Measurements from ENCODE around the gene MRPS10. TPM values are rescaled to one million over a fixed set of nuclear protein-coding genes. Genes with fewer than 3 reads are reported as not detected.

Gene MRPS10
- total RNA-seq, 1 donor from 2014 or later, result 32.1 TPM

DNA sequence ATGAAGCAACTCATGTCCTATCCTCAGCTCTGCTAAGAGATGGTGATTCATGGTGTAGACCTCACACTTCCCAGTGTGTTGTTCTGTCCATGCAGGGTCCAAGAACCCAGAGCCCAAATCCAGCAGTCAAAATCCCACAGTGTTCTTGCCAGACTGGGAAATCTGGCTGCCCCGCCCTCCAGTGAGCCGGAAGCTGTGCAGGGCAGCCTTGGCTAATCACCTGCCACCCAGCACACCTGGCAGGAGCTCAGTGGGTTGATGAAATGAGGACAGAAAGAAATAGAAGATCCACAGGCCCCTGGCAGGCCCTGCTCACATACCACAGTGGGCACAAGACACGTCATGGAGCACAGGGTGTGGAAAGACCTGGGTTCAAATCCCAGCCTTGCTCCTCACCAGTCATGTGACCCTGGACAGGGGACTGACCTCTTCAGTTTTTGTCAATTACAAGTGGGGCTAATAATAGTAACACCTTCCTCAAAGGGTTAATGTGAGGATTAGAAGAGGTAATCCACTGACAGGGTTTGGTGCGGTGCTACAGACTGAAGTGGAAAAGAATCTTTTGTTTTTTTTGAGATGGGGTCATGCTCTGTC, 58.1 kb downstream of the MRPS10 start:
- H3K27me3 Mint-ChIP-seq (ENCODE audit: low read depth, unreplicated experiment), result peaks cover 24% of the 10 kb centered on the region
- TF ChIP-seq, protein P1, sequence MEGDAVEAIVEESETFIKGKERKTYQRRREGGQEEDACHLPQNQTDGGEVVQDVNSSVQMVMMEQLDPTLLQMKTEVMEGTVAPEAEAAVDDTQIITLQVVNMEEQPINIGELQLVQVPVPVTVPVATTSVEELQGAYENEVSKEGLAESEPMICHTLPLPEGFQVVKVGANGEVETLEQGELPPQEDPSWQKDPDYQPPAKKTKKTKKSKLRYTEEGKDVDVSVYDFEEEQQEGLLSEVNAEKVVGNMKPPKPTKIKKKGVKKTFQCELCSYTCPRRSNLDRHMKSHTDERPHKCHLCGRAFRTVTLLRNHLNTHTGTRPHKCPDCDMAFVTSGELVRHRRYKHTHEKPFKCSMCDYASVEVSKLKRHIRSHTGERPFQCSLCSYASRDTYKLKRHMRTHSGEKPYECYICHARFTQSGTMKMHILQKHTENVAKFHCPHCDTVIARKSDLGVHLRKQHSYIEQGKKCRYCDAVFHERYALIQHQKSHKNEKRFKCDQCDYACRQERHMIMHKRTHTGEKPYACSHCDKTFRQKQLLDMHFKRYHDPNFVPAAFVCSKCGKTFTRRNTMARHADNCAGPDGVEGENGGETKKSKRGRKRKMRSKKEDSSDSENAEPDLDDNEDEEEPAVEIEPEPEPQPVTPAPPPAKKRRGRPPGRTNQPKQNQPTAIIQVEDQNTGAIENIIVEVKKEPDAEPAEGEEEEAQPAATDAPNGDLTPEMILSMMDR (IDR thresholded peaks at IDR 0.05; ENCODE audit: insufficient read depth, low read depth, low read length), result no peak
- no peak for TF ChIP-seq EZH2 (IDR thresholded peaks at IDR 0.05; ENCODE audit: insufficient read depth, low read length)
- no peak overlapping the region for H3K27ac ChIP-seq (ENCODE audit: low read depth, low read length)
- no peaks in the 10 kb centered on the region for H4K20me1 ChIP-seq (ENCODE audit: insufficient read depth, low read length)
- no peak overlapping the region for H3K4me3 ChIP-seq (ENCODE audit: insufficient read depth, low read depth, low read length)
- FAIRE-seq (no peak), DNase-seq (ENCODE audit: low read depth) (no peak)
- H3K27ac Mint-ChIP-seq (ENCODE audit: unreplicated experiment), result no peak overlapping the region
- peaks cover 7% of the 10 kb centered on the region for H3K4me1 Mint-ChIP-seq (ENCODE audit: low read depth, unreplicated experiment)
- H3K4me1 ChIP-seq (ENCODE audit: insufficient read depth, low read length), result peaks cover 5% of the 10 kb centered on the region
- H3K36me3 ChIP-seq (ENCODE audit: insufficient read depth, low read length), result no peaks in the 10 kb centered on the region
- no peak overlapping the region for H3K4me3 Mint-ChIP-seq (ENCODE audit: unreplicated experiment)
- no peak overlapping the region for H3K4me2 ChIP-seq (ENCODE audit: low read length)
- H2AFZ ChIP-seq (ENCODE audit: low read depth, low read length), result no peak overlapping the region
- H3K9ac ChIP-seq (ENCODE audit: low read length), result no peak overlapping the region
- H3K79me2 ChIP-seq (ENCODE audit: insufficient read depth, low read length), result no peaks in the 10 kb centered on the region
- no peaks in the 10 kb centered on the region for H3K9me3 ChIP-seq (ENCODE audit: insufficient read depth, low read depth, low read length)
- H3K9me3 Mint-ChIP-seq (ENCODE audit: unreplicated experiment), result peaks cover 3% of the 10 kb centered on the region
- H3K36me3 Mint-ChIP-seq (ENCODE audit: low read depth, unreplicated experiment), result no peaks in the 10 kb centered on the region
- H3K27me3 ChIP-seq (ENCODE audit: insufficient read depth, low read length), result peaks cover 4% of the 10 kb centered on the region

DNA sequence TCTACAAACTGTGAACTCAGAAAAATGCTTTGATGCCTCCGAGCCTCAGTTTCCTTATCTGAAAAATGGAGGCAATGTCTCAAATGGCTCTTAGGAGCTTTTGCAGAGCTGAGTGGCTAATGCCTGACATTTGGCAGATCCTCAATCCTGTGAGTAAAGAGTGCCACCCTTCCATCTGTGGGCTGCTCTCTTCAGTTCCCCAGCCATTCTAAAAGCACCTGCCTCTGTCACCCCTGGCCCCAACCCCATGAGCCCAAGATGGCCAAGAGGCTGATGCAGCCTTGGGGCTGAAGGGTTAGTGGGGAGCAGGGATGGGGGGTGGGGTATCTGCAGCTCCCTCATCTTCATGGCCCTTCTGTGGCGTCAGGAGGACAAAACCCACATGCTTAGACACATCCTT, 59.0 kb downstream of the MRPS10 start:
- H3K4me3 Mint-ChIP-seq (ENCODE audit: unreplicated experiment), result no peak overlapping the region
- no peak overlapping the region for H3K4me2 ChIP-seq (ENCODE audit: low read length)
- H4K20me1 ChIP-seq (ENCODE audit: insufficient read depth, low read length), result no peaks in the 10 kb centered on the region
- H2AFZ ChIP-seq (ENCODE audit: low read depth, low read length), result no peak overlapping the region
- H3K27ac ChIP-seq (ENCODE audit: low read depth, low read length), result no peak overlapping the region
- H3K27me3 Mint-ChIP-seq (ENCODE audit: low read depth, unreplicated experiment), result peaks cover 33% of the 10 kb centered on the region
- peaks cover 5% of the 10 kb centered on the region for H3K4me1 Mint-ChIP-seq (ENCODE audit: low read depth, unreplicated experiment)
- H3K27me3 ChIP-seq (ENCODE audit: insufficient read depth, low read length), result peaks cover 4% of the 10 kb centered on the region
- H3K9me3 ChIP-seq (ENCODE audit: insufficient read depth, low read depth, low read length), result no peaks in the 10 kb centered on the region
- TF ChIP-seq, protein P1 (IDR thresholded peaks at IDR 0.05; ENCODE audit: insufficient read depth, low read depth, low read length), result no peak
- no peak for TF ChIP-seq EZH2 (IDR thresholded peaks at IDR 0.05; ENCODE audit: insufficient read depth, low read length)
- H3K9me3 Mint-ChIP-seq (ENCODE audit: unreplicated experiment), result peaks cover 3% of the 10 kb centered on the region
- H3K36me3 Mint-ChIP-seq (ENCODE audit: low read depth, unreplicated experiment), result no peaks in the 10 kb centered on the region
- no peak for FAIRE-seq
- no peak overlapping the region for H3K9ac ChIP-seq (ENCODE audit: low read length)
- H3K27ac Mint-ChIP-seq (ENCODE audit: unreplicated experiment), result no peak overlapping the region
- H3K4me3 ChIP-seq (ENCODE audit: insufficient read depth, low read depth, low read length), result no peak overlapping the region
- H3K36me3 ChIP-seq (ENCODE audit: insufficient read depth, low read length), result no peaks in the 10 kb centered on the region
- H3K4me1 ChIP-seq (ENCODE audit: insufficient read depth, low read length), result peaks cover 5% of the 10 kb centered on the region
- no peak for DNase-seq (ENCODE audit: low read depth)
- H3K79me2 ChIP-seq (ENCODE audit: insufficient read depth, low read length), result no peaks in the 10 kb centered on the region

DNA sequence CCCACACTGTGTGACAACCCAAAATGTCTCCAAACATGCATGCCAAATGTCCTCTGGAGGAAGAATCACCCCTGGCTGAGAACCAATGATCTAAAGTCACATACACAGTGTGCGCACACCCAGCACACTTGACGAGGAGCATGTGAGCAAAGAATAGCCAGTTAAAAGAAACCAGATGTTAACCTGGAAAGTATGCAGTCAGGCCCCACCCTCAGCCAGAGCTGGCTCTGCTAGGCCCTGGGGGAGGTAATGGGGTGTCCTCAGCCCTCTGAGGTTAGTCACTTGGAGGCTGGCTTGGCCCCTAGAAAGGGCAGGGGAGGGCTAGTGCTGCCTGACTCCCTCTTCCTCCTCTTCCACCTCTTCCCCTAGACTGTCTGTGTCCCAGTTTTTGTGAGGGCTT, 59.6 kb downstream of the MRPS10 start:
- H3K27ac Mint-ChIP-seq (ENCODE audit: unreplicated experiment), result no peak overlapping the region
- H3K4me1 ChIP-seq (ENCODE audit: insufficient read depth, low read length), result peaks cover 5% of the 10 kb centered on the region
- no peaks in the 10 kb centered on the region for H3K36me3 Mint-ChIP-seq (ENCODE audit: low read depth, unreplicated experiment)

More for the DNA sequence above, 59.6 kb downstream of the MRPS10 start:
- DNase-seq (ENCODE audit: low read depth) (peak; percentile 18), FAIRE-seq (no peak)
- Mint-ChIP-seq H3K4me1 (ENCODE audit: low read depth, unreplicated experiment) (peaks cover 4% of the 10 kb centered on the region), H3K9me3 (ENCODE audit: unreplicated experiment) (peaks cover 3% of the 10 kb centered on the region), H3K27me3 (ENCODE audit: low read depth, unreplicated experiment) (peaks cover 37% of the 10 kb centered on the region), H3K4me3 (ENCODE audit: unreplicated experiment) (no peak overlapping the region)
- Histone ChIP-seq H4K20me1 (ENCODE audit: insufficient read depth, low read length) (no peaks in the 10 kb centered on the region), H3K79me2 (ENCODE audit: insufficient read depth, low read length) (no peaks in the 10 kb centered on the region), H3K27me3 (ENCODE audit: insufficient read depth, low read length) (peaks cover 4% of the 10 kb centered on the region), H3K4me3 (ENCODE audit: insufficient read depth, low read depth, low read length) (no peak overlapping the region), H3K36me3 (ENCODE audit: insufficient read depth, low read length) (no peaks in the 10 kb centered on the region), H2AFZ (ENCODE audit: low read depth, low read length) (no peak overlapping the region), H3K4me2 (ENCODE audit: low read length) (no peak overlapping the region), H3K9me3 (ENCODE audit: insufficient read depth, low read depth, low read length) (no peaks in the 10 kb centered on the region), H3K9ac (ENCODE audit: low read length) (no peak overlapping the region), H3K27ac (ENCODE audit: low read depth, low read length) (no peak overlapping the region)
- no peak for TF ChIP-seq EZH2 (IDR thresholded peaks at IDR 0.05; ENCODE audit: insufficient read depth, low read length)
- TF ChIP-seq, protein P1 (IDR thresholded peaks at IDR 0.05; ENCODE audit: insufficient read depth, low read depth, low read length), result no peak

All from astrocyte (in vitro differentiated cells and primary cell).